ENCODE results near the gene STX2.

STX2 gene

DNA sequence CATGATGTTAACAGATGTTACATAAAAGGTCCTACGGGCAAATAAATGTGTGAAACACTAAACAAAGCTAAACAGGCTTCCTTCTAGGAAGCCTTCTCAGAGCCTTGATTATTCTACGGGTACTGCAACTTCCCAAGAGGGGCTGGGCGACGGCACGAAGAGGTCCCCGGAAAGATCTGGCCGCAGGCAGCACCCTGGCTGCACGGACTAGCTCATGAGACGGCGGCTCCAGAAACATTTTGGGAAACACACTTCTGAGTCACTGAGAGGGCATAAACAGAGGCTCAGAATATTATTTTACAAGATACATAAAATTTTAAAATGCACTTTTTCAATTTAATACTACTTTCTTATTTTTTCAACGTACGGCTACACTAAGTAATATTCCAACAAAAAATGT lies 19.4 kb downstream of the STX2 start:
- TF ChIP-seq ZFP30 (CRISPR knock-in tag; IDR thresholded peaks at IDR 0.05) (no peak), ESRRG (CRISPR knock-in tag; IDR thresholded peaks at IDR 0.05) (no peak), SNAI2 (CRISPR knock-in tag; IDR thresholded peaks at IDR 0.05) (no peak)
- TF ChIP-seq, protein P1, sequence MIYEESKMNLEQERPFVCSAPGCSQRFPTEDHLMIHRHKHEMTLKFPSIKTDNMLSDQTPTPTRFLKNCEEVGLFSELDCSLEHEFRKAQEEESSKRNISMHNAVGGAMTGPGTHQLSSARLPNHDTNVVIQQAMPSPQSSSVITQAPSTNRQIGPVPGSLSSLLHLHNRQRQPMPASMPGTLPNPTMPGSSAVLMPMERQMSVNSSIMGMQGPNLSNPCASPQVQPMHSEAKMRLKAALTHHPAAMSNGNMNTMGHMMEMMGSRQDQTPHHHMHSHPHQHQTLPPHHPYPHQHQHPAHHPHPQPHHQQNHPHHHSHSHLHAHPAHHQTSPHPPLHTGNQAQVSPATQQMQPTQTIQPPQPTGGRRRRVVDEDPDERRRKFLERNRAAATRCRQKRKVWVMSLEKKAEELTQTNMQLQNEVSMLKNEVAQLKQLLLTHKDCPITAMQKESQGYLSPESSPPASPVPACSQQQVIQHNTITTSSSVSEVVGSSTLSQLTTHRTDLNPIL (CRISPR knock-in tag; IDR thresholded peaks at IDR 0.05; ENCODE audit: low read depth): no peak
- ATAC-seq: no peak

DNA sequence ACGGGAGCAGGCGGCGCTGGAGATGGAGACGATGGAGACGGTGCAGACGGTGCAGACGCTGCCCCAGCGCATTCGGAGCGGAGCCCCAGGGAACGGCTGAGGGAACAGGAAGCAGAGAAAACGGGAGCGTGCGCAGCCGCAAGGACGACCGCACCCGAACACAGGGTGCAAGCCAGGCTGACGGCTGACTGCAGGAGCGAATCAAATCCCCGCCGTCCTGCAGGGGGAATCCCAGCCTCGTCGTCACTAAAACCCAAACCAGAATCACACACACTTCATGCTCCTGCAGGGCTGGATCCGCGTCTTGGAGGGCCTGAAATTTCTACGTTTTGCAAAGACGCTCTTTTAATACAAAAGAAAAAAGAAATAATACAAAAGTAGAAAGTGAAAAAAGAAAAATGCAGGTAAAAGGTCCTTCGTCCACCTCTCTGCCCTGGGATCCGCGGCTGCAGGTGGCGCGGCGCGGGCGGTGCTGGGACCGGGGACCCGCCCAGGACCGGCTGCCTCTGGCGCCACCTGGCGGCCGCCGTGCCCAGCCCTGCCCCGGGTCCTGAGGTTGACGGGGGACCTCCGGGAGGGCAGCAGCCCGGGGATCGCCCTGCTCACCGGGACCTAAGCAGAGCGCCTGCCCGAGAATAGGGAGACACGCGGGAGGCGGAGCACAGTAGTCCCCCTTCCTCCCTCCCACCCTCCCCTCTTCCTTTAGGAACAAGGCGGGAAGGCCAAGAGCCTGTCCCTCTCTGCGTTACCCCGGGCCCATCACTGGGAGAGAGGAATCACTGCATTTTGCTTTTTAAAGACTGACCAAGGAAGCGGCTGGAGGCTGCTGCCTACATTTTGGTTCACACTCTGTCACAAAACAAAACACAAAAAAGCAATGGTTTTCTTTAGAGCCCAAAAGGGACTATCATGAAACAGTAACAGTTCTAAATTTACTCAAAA lies 20.1 kb downstream of the STX2 start:
- no peak for TF ChIP-seq OSR1 (CRISPR knock-in tag; IDR thresholded peaks at IDR 0.05)
- no peak for TF ChIP-seq TOX (CRISPR knock-in tag; IDR thresholded peaks at IDR 0.05; ENCODE audit: borderline replicate concordance)
- TF ChIP-seq GLIS3 (CRISPR knock-in tag; IDR thresholded peaks at IDR 0.05): no peak
- no peak for TF ChIP-seq BACH2 (CRISPR knock-in tag; IDR thresholded peaks at IDR 0.05; ENCODE audit: borderline replicate concordance)
- TF ChIP-seq ZNF8 (CRISPR knock-in tag; IDR thresholded peaks at IDR 0.05): no peak
- TF ChIP-seq ZFP3 (CRISPR knock-in tag; IDR thresholded peaks at IDR 0.05): no peak
- TF ChIP-seq ZC3H10 (CRISPR knock-in tag; IDR thresholded peaks at IDR 0.05): no peak
- TF ChIP-seq PPARA (CRISPR knock-in tag; IDR thresholded peaks at IDR 0.05; ENCODE audit: borderline replicate concordance): no peak
- TF ChIP-seq, protein P1 (CRISPR knock-in tag; IDR thresholded peaks at IDR 0.05; ENCODE audit: low read depth): no peak
- TF ChIP-seq RARB (CRISPR knock-in tag; IDR thresholded peaks at IDR 0.05): no peak
- no peak for TF ChIP-seq ARNTL (CRISPR knock-in tag; IDR thresholded peaks at IDR 0.05; ENCODE audit: borderline replicate concordance, low read depth)
- peak; percentile 58; the same call in 2 of the 3 replicates for ATAC-seq

DNA sequence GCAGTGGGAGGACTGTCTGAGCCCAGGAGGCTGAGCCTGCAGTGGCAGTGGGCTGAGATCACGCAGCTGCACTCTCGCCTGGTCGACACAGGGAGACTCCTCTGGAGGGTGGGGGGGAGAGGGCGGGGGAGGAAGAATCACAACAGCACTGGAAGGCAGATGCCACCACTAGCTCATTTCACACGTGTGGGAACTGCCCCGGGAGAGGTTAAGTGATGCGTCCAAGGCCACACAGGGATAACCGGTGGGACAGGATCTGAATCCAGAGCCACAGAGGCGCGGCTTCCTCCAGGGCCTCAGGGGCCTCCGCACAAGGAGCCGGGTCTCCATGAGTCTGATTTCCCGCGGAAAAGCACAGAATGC lies 20.8 kb downstream of the STX2 start:
- ATAC-seq: no peak
- TF ChIP-seq, protein P2, sequence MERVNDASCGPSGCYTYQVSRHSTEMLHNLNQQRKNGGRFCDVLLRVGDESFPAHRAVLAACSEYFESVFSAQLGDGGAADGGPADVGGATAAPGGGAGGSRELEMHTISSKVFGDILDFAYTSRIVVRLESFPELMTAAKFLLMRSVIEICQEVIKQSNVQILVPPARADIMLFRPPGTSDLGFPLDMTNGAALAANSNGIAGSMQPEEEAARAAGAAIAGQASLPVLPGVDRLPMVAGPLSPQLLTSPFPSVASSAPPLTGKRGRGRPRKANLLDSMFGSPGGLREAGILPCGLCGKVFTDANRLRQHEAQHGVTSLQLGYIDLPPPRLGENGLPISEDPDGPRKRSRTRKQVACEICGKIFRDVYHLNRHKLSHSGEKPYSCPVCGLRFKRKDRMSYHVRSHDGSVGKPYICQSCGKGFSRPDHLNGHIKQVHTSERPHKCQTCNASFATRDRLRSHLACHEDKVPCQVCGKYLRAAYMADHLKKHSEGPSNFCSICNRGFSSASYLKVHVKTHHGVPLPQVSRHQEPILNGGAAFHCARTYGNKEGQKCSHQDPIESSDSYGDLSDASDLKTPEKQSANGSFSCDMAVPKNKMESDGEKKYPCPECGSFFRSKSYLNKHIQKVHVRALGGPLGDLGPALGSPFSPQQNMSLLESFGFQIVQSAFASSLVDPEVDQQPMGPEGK (CRISPR knock-in tag; IDR thresholded peaks at IDR 0.05; ENCODE audit: borderline replicate concordance): no peak
- TF ChIP-seq, protein P3, sequence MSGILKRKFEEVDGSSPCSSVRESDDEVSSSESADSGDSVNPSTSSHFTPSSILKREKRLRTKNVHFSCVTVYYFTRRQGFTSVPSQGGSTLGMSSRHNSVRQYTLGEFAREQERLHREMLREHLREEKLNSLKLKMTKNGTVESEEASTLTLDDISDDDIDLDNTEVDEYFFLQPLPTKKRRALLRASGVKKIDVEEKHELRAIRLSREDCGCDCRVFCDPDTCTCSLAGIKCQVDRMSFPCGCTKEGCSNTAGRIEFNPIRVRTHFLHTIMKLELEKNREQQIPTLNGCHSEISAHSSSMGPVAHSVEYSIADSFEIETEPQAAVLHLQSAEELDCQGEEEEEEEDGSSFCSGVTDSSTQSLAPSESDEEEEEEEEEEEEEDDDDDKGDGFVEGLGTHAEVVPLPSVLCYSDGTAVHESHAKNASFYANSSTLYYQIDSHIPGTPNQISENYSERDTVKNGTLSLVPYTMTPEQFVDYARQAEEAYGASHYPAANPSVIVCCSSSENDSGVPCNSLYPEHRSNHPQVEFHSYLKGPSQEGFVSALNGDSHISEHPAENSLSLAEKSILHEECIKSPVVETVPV (CRISPR knock-in tag; IDR thresholded peaks at IDR 0.05): no peak
- TF ChIP-seq RARB (CRISPR knock-in tag; IDR thresholded peaks at IDR 0.05) (no peak), SNAI2 (CRISPR knock-in tag; IDR thresholded peaks at IDR 0.05) (no peak), TCF4 (CRISPR knock-in tag; IDR thresholded peaks at IDR 0.05; ENCODE audit: borderline replicate concordance) (no peak), ZFP3 (CRISPR knock-in tag; IDR thresholded peaks at IDR 0.05) (no peak), ZNF8 (CRISPR knock-in tag; IDR thresholded peaks at IDR 0.05) (no peak), ZFP30 (CRISPR knock-in tag; IDR thresholded peaks at IDR 0.05) (no peak), CSDC2 (CRISPR knock-in tag; IDR thresholded peaks at IDR 0.05) (no peak), OSR1 (CRISPR knock-in tag; IDR thresholded peaks at IDR 0.05) (no peak), TOX (CRISPR knock-in tag; IDR thresholded peaks at IDR 0.05; ENCODE audit: borderline replicate concordance) (no peak), GLIS3 (CRISPR knock-in tag; IDR thresholded peaks at IDR 0.05) (no peak), PPARA (CRISPR knock-in tag; IDR thresholded peaks at IDR 0.05; ENCODE audit: borderline replicate concordance) (no peak), ESRRG (CRISPR knock-in tag; IDR thresholded peaks at IDR 0.05) (no peak)
- TF ChIP-seq, protein P4, sequence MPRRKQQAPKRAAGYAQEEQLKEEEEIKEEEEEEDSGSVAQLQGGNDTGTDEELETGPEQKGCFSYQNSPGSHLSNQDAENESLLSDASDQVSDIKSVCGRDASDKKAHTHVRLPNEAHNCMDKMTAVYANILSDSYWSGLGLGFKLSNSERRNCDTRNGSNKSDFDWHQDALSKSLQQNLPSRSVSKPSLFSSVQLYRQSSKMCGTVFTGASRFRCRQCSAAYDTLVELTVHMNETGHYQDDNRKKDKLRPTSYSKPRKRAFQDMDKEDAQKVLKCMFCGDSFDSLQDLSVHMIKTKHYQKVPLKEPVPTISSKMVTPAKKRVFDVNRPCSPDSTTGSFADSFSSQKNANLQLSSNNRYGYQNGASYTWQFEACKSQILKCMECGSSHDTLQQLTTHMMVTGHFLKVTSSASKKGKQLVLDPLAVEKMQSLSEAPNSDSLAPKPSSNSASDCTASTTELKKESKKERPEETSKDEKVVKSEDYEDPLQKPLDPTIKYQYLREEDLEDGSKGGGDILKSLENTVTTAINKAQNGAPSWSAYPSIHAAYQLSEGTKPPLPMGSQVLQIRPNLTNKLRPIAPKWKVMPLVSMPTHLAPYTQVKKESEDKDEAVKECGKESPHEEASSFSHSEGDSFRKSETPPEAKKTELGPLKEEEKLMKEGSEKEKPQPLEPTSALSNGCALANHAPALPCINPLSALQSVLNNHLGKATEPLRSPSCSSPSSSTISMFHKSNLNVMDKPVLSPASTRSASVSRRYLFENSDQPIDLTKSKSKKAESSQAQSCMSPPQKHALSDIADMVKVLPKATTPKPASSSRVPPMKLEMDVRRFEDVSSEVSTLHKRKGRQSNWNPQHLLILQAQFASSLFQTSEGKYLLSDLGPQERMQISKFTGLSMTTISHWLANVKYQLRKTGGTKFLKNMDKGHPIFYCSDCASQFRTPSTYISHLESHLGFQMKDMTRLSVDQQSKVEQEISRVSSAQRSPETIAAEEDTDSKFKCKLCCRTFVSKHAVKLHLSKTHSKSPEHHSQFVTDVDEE (CRISPR knock-in tag; IDR thresholded peaks at IDR 0.05): no peak

Measured in SK-N-SH treated with all-trans-retinoic acid at 6 μM for 48 hours (cell line).